ENCODE measurements around the gene SPTBN4.
"Not testable (repeated sequence)": the region's sequence is repeated elsewhere in the genome, so short reads cannot be mapped to it uniquely, and the experiment has no call there.

DNA sequence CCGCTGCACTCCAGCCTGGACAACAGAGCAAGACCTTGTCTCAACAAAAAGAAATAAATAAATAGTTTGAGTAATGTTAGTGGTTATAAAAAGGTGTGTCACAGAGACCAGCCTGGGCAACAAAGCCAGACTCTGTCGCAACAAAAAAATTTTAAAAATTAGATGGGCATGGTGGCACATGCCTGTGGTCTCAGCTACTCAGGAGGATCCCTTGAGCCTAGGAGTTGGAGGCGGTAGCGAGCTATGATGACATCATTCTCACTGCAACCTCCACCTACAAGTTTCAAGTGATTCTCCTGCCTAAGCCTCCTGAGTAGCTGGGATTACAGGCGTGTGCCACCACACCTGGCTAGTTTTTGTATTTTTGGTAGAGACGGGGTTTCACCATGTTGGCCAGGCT is 12.9 kb upstream of the SPTBN4 start:
- TF ChIP-seq, protein P1, sequence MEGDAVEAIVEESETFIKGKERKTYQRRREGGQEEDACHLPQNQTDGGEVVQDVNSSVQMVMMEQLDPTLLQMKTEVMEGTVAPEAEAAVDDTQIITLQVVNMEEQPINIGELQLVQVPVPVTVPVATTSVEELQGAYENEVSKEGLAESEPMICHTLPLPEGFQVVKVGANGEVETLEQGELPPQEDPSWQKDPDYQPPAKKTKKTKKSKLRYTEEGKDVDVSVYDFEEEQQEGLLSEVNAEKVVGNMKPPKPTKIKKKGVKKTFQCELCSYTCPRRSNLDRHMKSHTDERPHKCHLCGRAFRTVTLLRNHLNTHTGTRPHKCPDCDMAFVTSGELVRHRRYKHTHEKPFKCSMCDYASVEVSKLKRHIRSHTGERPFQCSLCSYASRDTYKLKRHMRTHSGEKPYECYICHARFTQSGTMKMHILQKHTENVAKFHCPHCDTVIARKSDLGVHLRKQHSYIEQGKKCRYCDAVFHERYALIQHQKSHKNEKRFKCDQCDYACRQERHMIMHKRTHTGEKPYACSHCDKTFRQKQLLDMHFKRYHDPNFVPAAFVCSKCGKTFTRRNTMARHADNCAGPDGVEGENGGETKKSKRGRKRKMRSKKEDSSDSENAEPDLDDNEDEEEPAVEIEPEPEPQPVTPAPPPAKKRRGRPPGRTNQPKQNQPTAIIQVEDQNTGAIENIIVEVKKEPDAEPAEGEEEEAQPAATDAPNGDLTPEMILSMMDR (IDR thresholded peaks at IDR 0.05) = not testable (repeated sequence)
- not testable (repeated sequence) for TF ChIP-seq POLR2AphosphoS5, EP300 (IDR thresholded peaks at IDR 0.05)

All from upper lobe of left lung (tissue), 4 donors.